Skeletal muscle cell (primary cell): ENCODE measurements around the gene SMCO2.
"Not testable (repeated sequence)": the region's sequence is repeated elsewhere in the genome, so short reads cannot be mapped to it uniquely, and the experiment has no call there.

ENCODE experiments used
- DNase-seq: peaks from one replicate; pipeline ENCODE4 v3.0.0-alpha.2; 2010; ENCODE audit warnings: low read depth
- H3K4me3 ChIP-seq: 2 replicates; pipeline ENCODE4 v1.5.1; 2011; ENCODE audit warnings: low read depth, mild to moderate bottlenecking, control low read depth, low read length, moderate library complexity

SMCO2 gene

GRCh38 chr12:27542628-27543027, 96.1 kb downstream of the SMCO2 start:
- peak; percentile 92 for DNase-seq
- H3K4me3 ChIP-seq = no peak overlapping the region

- not testable (repeated sequence) for DNase-seq, H3K4me3 ChIP-seq
Observed at GRCh38 chr12:27544858-27545257, 98.3 kb downstream of the SMCO2 start.

- no peak overlapping the region for H3K4me3 ChIP-seq
Observed at GRCh38 chr12:27545665-27546064, 99.1 kb downstream of the SMCO2 start.

GRCh38 chr12:27547592-27547991, 101.1 kb downstream of the SMCO2 start:
- no peak overlapping the region for H3K4me3 ChIP-seq
- DNase-seq = no peak

More at GRCh38 chr12:27545665-27546064, 99.1 kb downstream of the SMCO2 start:
- DNase-seq = no peak

- no peak overlapping the region for H3K4me3 ChIP-seq
- no peak for DNase-seq
Observed at GRCh38 chr12:27548301-27549199, 102.0 kb downstream of the SMCO2 start.

GRCh38 chr12:27549236-27549800, 102.8 kb downstream of the SMCO2 start:
- DNase-seq = peak; percentile 57
- no peak overlapping the region for H3K4me3 ChIP-seq

GRCh38 chr12:27549801-27550652, 103.5 kb downstream of the SMCO2 start:
- peak overlapping the region; percentile 6 for H3K4me3 ChIP-seq
- peak; percentile 98 for DNase-seq

GRCh38 chr12:27550653-27550975, 104.1 kb downstream of the SMCO2 start:
- no peak for DNase-seq
- H3K4me3 ChIP-seq = no peak overlapping the region

- no peak for DNase-seq
- no peak overlapping the region for H3K4me3 ChIP-seq
Observed at GRCh38 chr12:27551172-27551840, 104.8 kb downstream of the SMCO2 start.
